T-helper 2 cell treated with Interferon-gamma antibody and Interleukin-4, amounts not matched to agents 100 ng/mL and 5 ng/mL, for 36 hours (primary cell): ENCODE results near the gene ZBTB18. TPM values are rescaled to one million over a fixed set of nuclear protein-coding genes. Genes with fewer than 3 reads are reported as not detected.

Source experiments
- intact Hi-C: fragments of 100-400 bp; cut with micrococcal nuclease; formaldehyde crosslinking; loops from one replicate; pipeline ENCODE4 v1.15.1; 2023
- total RNA-seq: library from RNA; stranded (reverse); gene quantifications from 2 replicates; pipeline ENCODE4 v1.2.3, GENCODE V29; 2022

ZBTB18 gene
- total RNA-seq, 1 donor from 2014 or later: 7.0 TPM

GRCh38 chr1:244104309-244105060 is 53.4 kb downstream of the ZBTB18 start:
- intact Hi-C loops: no loop called here

- intact Hi-C loops: no loop called here
Observed at GRCh38 chr1:244106176-244106575, 55.1 kb downstream of the ZBTB18 start.

Other genes starting within 250 kb of the ZBTB18 start
- gene AKT3, start 201.0 kb upstream of the ZBTB18 start, total RNA-seq: 20.2 and 23.2 TPM in 2 replicates